Skeletal muscle satellite cell (primary cell): ENCODE results near the gene CAMTA1.

Experiments
- H3K27me3 ChIP-seq: 2 replicates; pipeline ENCODE4 v1.7.0; 2013; ENCODE audit warnings: low read length; ENCODE audit not compliant: control insufficient read depth, insufficient read depth
- H3K36me3 ChIP-seq: 2 replicates; pipeline ENCODE4 v1.7.0; 2013; ENCODE audit warnings: mild to moderate bottlenecking, control low read depth, low read length; ENCODE audit not compliant: insufficient read depth
- H3K4me1 ChIP-seq: 2 replicates; pipeline ENCODE4 v1.7.0; 2013; ENCODE audit warnings: low read length; ENCODE audit not compliant: control insufficient read depth, insufficient read depth
- H3K4me2 ChIP-seq: 2 replicates; pipeline ENCODE4 v1.7.0; 2013; ENCODE audit warnings: mild to moderate bottlenecking, low read length
- H3K4me3 ChIP-seq: 2 replicates; pipeline ENCODE4 v1.7.0; 2013; ENCODE audit warnings: low read length
- H3K9ac ChIP-seq: 2 replicates; pipeline ENCODE4 v1.7.0; 2013; ENCODE audit warnings: mild to moderate bottlenecking, low read depth, low read length, moderate library complexity
- H3K9me3 ChIP-seq: replicated peaks from 2 replicates; pipeline ENCODE4 v1.7.0; 2013; ENCODE audit warnings: mild to moderate bottlenecking, control low read depth, low read length

The CAMTA1 gene

GRCh38 chr1:7093297-7093696, 308.0 kb downstream of the CAMTA1 start:
- Histone ChIP-seq H3K27me3 (peaks cover 46% of the 10 kb centered on the region), H3K4me1 (no peaks in the 10 kb centered on the region), H3K9ac (no peak overlapping the region)

GRCh38 chr1:7094086-7094485, 308.8 kb downstream of the CAMTA1 start:
- Histone ChIP-seq H3K4me3 (no peak overlapping the region), H3K9ac (no peak overlapping the region), H3K9me3 (no peaks in the 10 kb centered on the region), H3K27me3 (peaks cover 49% of the 10 kb centered on the region), H3K4me2 (no peak overlapping the region), H3K36me3 (no peaks in the 10 kb centered on the region), H3K4me1 (no peaks in the 10 kb centered on the region)

More at GRCh38 chr1:7093297-7093696, 308.0 kb downstream of the CAMTA1 start:
- Histone ChIP-seq H3K9me3 (no peaks in the 10 kb centered on the region), H3K4me3 (no peak overlapping the region), H3K4me2 (no peak overlapping the region), H3K36me3 (no peaks in the 10 kb centered on the region)

GRCh38 chr1:7094509-7094908, 309.3 kb downstream of the CAMTA1 start:
- H3K36me3 ChIP-seq, result no peaks in the 10 kb centered on the region
- H3K4me3 ChIP-seq, result no peak overlapping the region
- peaks cover 52% of the 10 kb centered on the region for H3K27me3 ChIP-seq
- no peaks in the 10 kb centered on the region for H3K4me1 ChIP-seq
- H3K4me2 ChIP-seq, result no peak overlapping the region
- no peak overlapping the region for H3K9ac ChIP-seq
- no peaks in the 10 kb centered on the region for H3K9me3 ChIP-seq

GRCh38 chr1:7095343-7095964, 310.2 kb downstream of the CAMTA1 start:
- no peak overlapping the region for H3K4me3 ChIP-seq
- no peaks in the 10 kb centered on the region for H3K36me3 ChIP-seq
- peaks cover 56% of the 10 kb centered on the region for H3K27me3 ChIP-seq

GRCh38 chr1:7097938-7098592, 312.8 kb downstream of the CAMTA1 start:
- Histone ChIP-seq H3K36me3 (no peaks in the 10 kb centered on the region), H3K9me3 (no peaks in the 10 kb centered on the region), H3K4me1 (no peaks in the 10 kb centered on the region), H3K27me3 (peaks cover 49% of the 10 kb centered on the region), H3K4me3 (no peak overlapping the region), H3K4me2 (no peak overlapping the region), H3K9ac (no peak overlapping the region)

More at GRCh38 chr1:7095343-7095964, 310.2 kb downstream of the CAMTA1 start:
- no peak overlapping the region for H3K4me2 ChIP-seq
- H3K9ac ChIP-seq, result no peak overlapping the region
- H3K4me1 ChIP-seq, result no peaks in the 10 kb centered on the region
- H3K9me3 ChIP-seq, result no peaks in the 10 kb centered on the region

- Histone ChIP-seq H3K4me3 (no peak overlapping the region), H3K4me1 (no peaks in the 10 kb centered on the region), H3K27me3 (peaks cover 44% of the 10 kb centered on the region), H3K9me3 (no peaks in the 10 kb centered on the region), H3K4me2 (no peak overlapping the region), H3K36me3 (no peaks in the 10 kb centered on the region), H3K9ac (no peak overlapping the region)
Observed at GRCh38 chr1:7098641-7099040, 313.4 kb downstream of the CAMTA1 start.

- H3K36me3 ChIP-seq, result no peaks in the 10 kb centered on the region
- no peak overlapping the region for H3K4me2 ChIP-seq
- H3K4me1 ChIP-seq, result no peaks in the 10 kb centered on the region
- H3K27me3 ChIP-seq, result peaks cover 36% of the 10 kb centered on the region
- H3K9me3 ChIP-seq, result no peaks in the 10 kb centered on the region
- H3K9ac ChIP-seq, result no peak overlapping the region
- no peak overlapping the region for H3K4me3 ChIP-seq
Observed at GRCh38 chr1:7100479-7100878, 315.2 kb downstream of the CAMTA1 start.

- Histone ChIP-seq H3K9me3 (no peaks in the 10 kb centered on the region), H3K36me3 (no peaks in the 10 kb centered on the region), H3K4me1 (no peaks in the 10 kb centered on the region), H3K4me2 (no peak overlapping the region), H3K27me3 (peaks cover 31% of the 10 kb centered on the region), H3K9ac (no peak overlapping the region), H3K4me3 (no peak overlapping the region)
Observed at GRCh38 chr1:7101187-7101586, 315.9 kb downstream of the CAMTA1 start.

- H3K36me3 ChIP-seq, result no peaks in the 10 kb centered on the region
- H3K9ac ChIP-seq, result no peak overlapping the region
- H3K4me2 ChIP-seq, result no peak overlapping the region
- H3K4me3 ChIP-seq, result no peak overlapping the region
- H3K4me1 ChIP-seq, result no peaks in the 10 kb centered on the region
- H3K27me3 ChIP-seq, result peaks cover 12% of the 10 kb centered on the region
- no peaks in the 10 kb centered on the region for H3K9me3 ChIP-seq
Observed at GRCh38 chr1:7103361-7103782, 318.1 kb downstream of the CAMTA1 start.

- H3K4me3 ChIP-seq, result no peak overlapping the region
- no peaks in the 10 kb centered on the region for H3K36me3 ChIP-seq
- no peaks in the 10 kb centered on the region for H3K9me3 ChIP-seq
- H3K9ac ChIP-seq, result no peak overlapping the region
- H3K27me3 ChIP-seq, result peaks cover 9% of the 10 kb centered on the region
- H3K4me1 ChIP-seq, result no peaks in the 10 kb centered on the region
- H3K4me2 ChIP-seq, result no peak overlapping the region
Observed at GRCh38 chr1:7103874-7104273, 318.6 kb downstream of the CAMTA1 start.

- Histone ChIP-seq H3K27me3 (peaks cover 10% of the 10 kb centered on the region), H3K9ac (no peak overlapping the region), H3K9me3 (no peaks in the 10 kb centered on the region), H3K4me1 (no peaks in the 10 kb centered on the region), H3K4me3 (no peak overlapping the region), H3K4me2 (no peak overlapping the region), H3K36me3 (no peaks in the 10 kb centered on the region)
Observed at GRCh38 chr1:7104339-7104738, 319.1 kb downstream of the CAMTA1 start.

GRCh38 chr1:7105269-7105668, 320.0 kb downstream of the CAMTA1 start:
- Histone ChIP-seq H3K4me3 (no peak overlapping the region), H3K9me3 (no peaks in the 10 kb centered on the region), H3K4me2 (no peak overlapping the region), H3K9ac (no peak overlapping the region), H3K4me1 (no peaks in the 10 kb centered on the region), H3K36me3 (no peaks in the 10 kb centered on the region), H3K27me3 (peaks cover 14% of the 10 kb centered on the region)
